Brain microvascular endothelial cell (primary cell): ENCODE results near the gene GLRA3.

Experiments used
- DNase-seq: peaks from one replicate; pipeline ENCODE4 v3.0.0-alpha.2; 2020
- H3K27ac ChIP-seq: fragments of 250-450 bp; sonication (Bioruptor Pico); 2 replicates; pipeline ENCODE4 v1.5.1; 2020; ENCODE audit warnings: mild to moderate bottlenecking, moderate library complexity
- H3K27me3 ChIP-seq: fragments of 250-450 bp; sonication (Bioruptor Pico); replicated peaks from 2 replicates; pipeline ENCODE4 v1.5.1; 2020; ENCODE audit warnings: mild to moderate bottlenecking
- H3K36me3 ChIP-seq: fragments of 250-450 bp; sonication (Bioruptor Pico); replicated peaks from 2 replicates; pipeline ENCODE4 v1.5.1; 2020; ENCODE audit warnings: mild to moderate bottlenecking
- H3K4me3 ChIP-seq: 2 replicates; pipeline ENCODE4 v1.5.1; 2011; ENCODE audit warnings: low read depth, mild to moderate bottlenecking, control low read depth, low read length, moderate library complexity
- in situ Hi-C: cut with HindIII; loops from 2 replicates; pipeline ENCODE4 v1.10.0; 2017; ENCODE audit warnings: low sequenced_read_pairs, low pct_ligation_motif_present
- TF ChIP-seq, protein P1 (sequence below): IDR thresholded peaks from 2 replicates; pipeline ENCODE4 v1.5.1; 2011; ENCODE audit warnings: low read depth, mild to moderate bottlenecking, moderate library complexity, low read length, control low read depth, inconsistent platforms; ENCODE audit errors: missing control alignments

Gene GLRA3

DNA sequence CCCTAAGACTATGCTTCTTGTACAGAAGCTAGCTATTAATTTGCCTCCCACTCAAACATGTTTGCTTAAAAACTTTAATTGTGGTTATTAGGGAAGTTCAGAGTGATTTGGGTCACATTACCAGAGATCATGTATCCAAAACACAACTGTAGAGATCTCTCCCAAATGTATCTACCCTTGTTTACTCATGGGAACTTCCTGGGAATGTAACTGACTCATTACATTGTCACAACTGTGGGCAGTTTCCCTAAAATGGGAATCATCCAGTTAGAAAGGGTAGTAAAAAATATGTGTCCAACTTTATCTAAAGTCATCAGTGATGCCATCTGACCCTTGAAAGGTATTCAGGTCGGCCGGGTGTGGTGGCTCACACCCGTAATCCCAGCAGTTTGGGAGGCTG is 40.3 kb upstream of the GLRA3 start:
- Histone ChIP-seq H3K27me3 (no peaks in the 10 kb centered on the region), H3K27ac (no peak overlapping the region), H3K4me3 (no peak overlapping the region), H3K36me3 (no peaks in the 10 kb centered on the region)
- DNase-seq: no peak
- TF ChIP-seq, protein P1, sequence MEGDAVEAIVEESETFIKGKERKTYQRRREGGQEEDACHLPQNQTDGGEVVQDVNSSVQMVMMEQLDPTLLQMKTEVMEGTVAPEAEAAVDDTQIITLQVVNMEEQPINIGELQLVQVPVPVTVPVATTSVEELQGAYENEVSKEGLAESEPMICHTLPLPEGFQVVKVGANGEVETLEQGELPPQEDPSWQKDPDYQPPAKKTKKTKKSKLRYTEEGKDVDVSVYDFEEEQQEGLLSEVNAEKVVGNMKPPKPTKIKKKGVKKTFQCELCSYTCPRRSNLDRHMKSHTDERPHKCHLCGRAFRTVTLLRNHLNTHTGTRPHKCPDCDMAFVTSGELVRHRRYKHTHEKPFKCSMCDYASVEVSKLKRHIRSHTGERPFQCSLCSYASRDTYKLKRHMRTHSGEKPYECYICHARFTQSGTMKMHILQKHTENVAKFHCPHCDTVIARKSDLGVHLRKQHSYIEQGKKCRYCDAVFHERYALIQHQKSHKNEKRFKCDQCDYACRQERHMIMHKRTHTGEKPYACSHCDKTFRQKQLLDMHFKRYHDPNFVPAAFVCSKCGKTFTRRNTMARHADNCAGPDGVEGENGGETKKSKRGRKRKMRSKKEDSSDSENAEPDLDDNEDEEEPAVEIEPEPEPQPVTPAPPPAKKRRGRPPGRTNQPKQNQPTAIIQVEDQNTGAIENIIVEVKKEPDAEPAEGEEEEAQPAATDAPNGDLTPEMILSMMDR: no peak
- in situ Hi-C loops: no loop called here

DNA sequence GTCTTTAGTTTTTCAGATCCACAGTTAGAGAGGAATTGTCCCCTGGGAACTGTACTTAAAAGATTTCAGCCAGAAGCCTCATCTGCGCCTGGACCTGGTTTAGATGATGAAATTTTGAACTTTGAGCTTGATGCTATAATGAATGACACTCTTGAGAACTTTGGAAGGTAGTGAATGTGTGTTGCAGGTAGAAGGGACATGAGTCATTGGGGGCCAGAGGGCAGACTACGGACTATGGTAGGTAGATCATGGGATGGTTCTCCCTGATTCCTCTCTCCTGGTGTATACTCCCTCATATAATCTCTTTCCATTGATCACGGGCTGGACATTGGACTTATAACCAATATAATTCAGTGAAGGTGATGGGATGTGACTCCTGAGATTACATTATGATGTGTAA is 38.9 kb upstream of the GLRA3 start:
- H3K4me3 ChIP-seq: no peak overlapping the region
- in situ Hi-C loops: no loop called here
- TF ChIP-seq, protein P1: no peak
- no peak for DNase-seq
- no peaks in the 10 kb centered on the region for H3K36me3 ChIP-seq
- no peak overlapping the region for H3K27ac ChIP-seq
- H3K27me3 ChIP-seq: no peaks in the 10 kb centered on the region

DNA sequence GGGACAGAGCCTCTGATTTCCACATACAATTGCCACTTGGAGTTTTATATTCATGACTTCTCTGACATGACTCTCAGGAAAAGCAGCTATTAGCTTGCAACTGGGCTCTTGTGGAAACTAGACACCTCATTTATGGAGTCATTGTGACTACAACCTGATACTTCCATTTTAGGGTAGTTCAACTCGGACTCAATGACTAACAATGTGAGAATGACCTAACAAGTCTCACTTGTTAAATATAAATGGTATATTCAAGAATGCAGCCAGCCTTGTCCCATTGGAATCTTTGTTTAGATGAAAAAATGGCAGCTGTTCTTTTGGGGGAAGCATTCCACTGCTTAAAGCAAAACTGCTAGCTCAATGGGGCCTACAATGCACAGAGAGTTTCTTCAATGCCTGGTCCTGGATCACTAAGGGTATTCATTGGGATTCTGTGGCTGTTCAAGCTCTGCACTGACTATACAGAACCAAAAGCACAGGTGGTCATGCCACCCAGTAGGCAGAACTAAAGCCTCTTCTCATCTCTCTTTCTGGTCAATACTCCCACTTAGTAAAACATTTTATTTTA is 36.5 kb upstream of the GLRA3 start:
- no peak for DNase-seq
- no peak overlapping the region for H3K27ac ChIP-seq
- no peaks in the 10 kb centered on the region for H3K27me3 ChIP-seq
- TF ChIP-seq, protein P1: no peak
- in situ Hi-C loops: no loop called here
- no peak overlapping the region for H3K4me3 ChIP-seq
- H3K36me3 ChIP-seq: no peaks in the 10 kb centered on the region

DNA sequence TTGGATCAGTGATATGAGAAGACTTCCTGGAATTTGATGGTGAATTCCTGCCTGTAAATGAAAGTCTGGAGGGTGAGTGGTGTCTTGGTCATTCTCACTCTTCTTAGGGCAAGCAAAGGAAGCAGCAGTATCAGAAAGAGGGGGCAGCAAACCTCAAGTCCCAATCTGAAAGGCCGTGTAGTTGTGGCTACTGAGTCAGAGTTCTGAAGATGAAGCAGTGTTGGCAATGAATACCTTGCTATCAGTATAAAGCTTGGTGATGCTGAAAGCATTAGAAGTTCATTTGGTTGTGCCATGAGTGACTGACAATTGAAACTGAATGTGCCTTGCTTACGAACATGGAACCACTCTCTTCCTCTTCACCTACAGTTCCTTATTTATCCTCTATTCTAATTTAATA is 35.0 kb upstream of the GLRA3 start:
- TF ChIP-seq, protein P1: no peak
- no peak overlapping the region for H3K27ac ChIP-seq
- DNase-seq: peak; percentile 11
- no peak overlapping the region for H3K4me3 ChIP-seq
- in situ Hi-C loops: no loop called here
- H3K36me3 ChIP-seq: no peaks in the 10 kb centered on the region
- H3K27me3 ChIP-seq: no peaks in the 10 kb centered on the region

DNA sequence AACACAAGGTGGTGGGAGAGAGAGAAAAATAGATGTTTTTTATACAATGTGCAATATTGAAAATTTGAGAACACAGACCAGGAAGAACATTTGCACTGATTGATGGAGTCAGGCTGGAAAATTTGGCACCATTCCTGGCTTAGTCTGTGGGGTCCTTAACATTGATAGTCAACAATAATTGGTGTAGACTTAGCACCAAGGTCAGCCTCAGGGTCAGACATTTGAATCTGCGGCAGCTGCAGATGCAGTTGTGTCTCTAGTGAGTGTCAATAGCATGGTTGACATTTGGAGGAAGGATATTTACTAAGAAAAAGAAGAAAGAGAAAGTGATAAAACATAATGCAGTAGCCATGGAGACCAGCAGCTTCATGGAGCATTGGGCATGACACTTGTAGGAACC is 31.5 kb upstream of the GLRA3 start:
- Histone ChIP-seq H3K27ac (no peak overlapping the region), H3K27me3 (no peaks in the 10 kb centered on the region), H3K4me3 (no peak overlapping the region), H3K36me3 (no peaks in the 10 kb centered on the region)
- TF ChIP-seq, protein P1: no peak
- in situ Hi-C loops: no loop called here
- no peak for DNase-seq

DNA sequence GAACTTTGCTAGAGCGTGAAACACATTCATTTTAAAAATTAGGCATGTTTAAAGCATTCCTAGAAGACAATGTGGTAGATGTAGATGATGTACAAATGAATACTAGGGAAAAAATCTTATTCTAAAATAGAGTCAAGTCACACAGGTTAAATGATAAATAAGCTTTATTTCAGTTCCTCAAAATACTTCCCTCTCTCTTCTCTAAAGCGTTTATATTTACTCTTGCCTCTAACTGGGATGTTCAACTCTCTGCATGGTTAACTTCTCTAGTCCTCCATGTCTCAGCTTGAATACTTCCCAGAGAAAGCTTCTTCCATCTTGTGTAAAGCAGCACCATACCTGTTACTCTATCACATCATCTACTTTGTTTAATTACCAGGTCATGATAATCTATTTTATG is 30.9 kb upstream of the GLRA3 start:
- DNase-seq: no peak
- no peaks in the 10 kb centered on the region for H3K36me3 ChIP-seq
- H3K27ac ChIP-seq: no peak overlapping the region
- TF ChIP-seq, protein P1: no peak
- no peak overlapping the region for H3K4me3 ChIP-seq
- in situ Hi-C loops: no loop called here
- H3K27me3 ChIP-seq: no peaks in the 10 kb centered on the region
